ENCODE measurements around the gene RTP3.

The RTP3 gene

DNA sequence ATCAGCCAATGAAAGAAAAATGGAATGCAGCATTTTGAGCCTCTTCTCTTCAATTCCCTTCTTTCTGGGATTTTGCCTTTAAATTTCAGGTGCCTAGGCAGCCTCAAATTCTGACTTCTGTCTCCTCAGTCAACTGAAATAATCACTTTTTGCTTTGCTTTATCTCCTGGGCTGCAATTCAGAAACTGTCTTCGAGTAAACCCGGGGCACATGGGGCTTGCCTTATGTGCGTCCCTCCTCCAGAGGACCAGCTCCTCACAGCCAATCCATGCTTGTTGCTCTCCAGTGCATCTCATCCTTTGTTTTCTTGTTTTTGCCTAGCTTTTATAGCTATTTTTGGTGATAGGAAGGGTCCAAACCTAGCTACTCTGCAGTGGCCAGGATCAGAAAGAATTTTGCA, 8.8 kb downstream of the RTP3 start:
- TF ChIP-seq, protein P1, sequence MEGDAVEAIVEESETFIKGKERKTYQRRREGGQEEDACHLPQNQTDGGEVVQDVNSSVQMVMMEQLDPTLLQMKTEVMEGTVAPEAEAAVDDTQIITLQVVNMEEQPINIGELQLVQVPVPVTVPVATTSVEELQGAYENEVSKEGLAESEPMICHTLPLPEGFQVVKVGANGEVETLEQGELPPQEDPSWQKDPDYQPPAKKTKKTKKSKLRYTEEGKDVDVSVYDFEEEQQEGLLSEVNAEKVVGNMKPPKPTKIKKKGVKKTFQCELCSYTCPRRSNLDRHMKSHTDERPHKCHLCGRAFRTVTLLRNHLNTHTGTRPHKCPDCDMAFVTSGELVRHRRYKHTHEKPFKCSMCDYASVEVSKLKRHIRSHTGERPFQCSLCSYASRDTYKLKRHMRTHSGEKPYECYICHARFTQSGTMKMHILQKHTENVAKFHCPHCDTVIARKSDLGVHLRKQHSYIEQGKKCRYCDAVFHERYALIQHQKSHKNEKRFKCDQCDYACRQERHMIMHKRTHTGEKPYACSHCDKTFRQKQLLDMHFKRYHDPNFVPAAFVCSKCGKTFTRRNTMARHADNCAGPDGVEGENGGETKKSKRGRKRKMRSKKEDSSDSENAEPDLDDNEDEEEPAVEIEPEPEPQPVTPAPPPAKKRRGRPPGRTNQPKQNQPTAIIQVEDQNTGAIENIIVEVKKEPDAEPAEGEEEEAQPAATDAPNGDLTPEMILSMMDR (IDR thresholded peaks at IDR 0.05): no peak

- TF ChIP-seq, protein P1 (IDR thresholded peaks at IDR 0.05): no peak
Observed at GRCh38 chr3:46508850-46509591, 11.2 kb downstream of the RTP3 start.

DNA sequence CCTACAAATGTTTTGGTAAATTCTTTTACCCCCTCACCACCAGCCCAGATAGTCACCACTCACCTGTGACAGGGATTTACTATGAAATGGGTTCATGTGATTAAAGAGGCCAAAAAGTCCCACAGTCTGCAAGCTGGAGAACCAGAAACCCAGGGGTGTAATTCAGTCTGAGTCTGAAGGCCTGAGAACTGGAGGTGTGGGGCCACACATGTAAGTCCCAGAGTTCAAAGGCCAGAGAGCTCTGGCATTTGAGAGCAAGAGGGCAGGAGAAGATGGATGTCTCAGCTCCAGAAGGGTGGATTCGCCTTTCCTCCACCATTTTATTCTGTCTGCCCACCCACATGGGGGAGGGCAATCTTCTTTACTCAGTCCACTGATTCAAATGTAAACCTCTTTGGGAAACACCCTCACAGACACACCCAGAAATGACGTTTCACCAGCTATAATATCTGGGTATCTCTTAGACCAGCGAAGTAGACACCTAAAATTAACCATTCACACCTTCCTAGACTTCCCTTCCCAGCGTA, 11.9 kb downstream of the RTP3 start:
- TF ChIP-seq, protein P1 (IDR thresholded peaks at IDR 0.05): no peak

- TF ChIP-seq, protein P1 (IDR thresholded peaks at IDR 0.05): no peak
Observed at GRCh38 chr3:46512191-46512749, 14.5 kb downstream of the RTP3 start.

- TF ChIP-seq, protein P1 (IDR thresholded peaks at IDR 0.05): no peak
Observed at GRCh38 chr3:46516521-46516920, 18.7 kb downstream of the RTP3 start.

DNA sequence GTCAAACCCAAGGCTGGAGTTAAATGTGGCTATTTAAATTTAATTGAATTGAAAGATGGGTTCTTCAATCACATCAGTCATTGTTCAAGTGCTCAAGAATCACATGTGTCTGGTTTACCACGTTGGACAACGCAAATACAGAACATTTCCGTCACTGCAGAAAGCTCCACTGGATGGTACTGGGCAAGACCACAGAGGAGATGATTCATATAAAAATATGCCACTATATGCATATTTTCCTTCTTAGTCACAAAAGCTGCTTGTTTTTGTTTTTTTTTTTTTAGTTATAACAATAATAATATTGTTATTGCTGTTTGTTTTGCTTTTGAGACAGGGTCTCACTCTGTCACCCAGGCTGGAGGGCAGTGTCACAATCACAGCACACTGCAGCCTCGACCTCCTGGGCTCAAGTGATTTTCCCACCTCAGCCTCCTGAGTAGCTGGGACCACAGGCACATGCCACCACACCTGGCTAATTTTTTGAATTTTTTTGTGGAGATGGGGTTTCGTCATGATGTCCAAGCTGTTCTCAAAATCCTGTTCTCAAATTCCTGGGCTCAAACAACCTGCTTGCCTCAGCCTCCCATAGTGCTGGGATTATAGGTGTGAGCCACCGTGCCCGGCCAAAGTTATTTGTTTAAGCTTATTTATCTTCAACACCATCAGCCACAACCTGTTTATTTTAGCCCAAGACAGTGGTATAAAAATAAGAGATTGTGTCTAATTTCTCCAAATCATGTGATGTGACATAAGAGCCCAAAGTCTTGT, 19.4 kb downstream of the RTP3 start:
- TF ChIP-seq, protein P1 (IDR thresholded peaks at IDR 0.05): no peak

GRCh38 chr3:46517784-46518181, 20.0 kb downstream of the RTP3 start:
- TF ChIP-seq, protein P1 (IDR thresholded peaks at IDR 0.05): no peak

Measured in LNCAP (cell line).